PC-3 (cell line): ENCODE results near the gene GABARAPL1. TPM values are rescaled to one million over a fixed set of nuclear protein-coding genes. Genes with fewer than 3 reads are reported as not detected.

Source experiments
- ATAC-seq: fragments of 200-7000 bp; cut with Tn5 transposase; 2 replicates; pipeline ENCODE4 v1.9.1; 2020; ENCODE audit warnings: mild to moderate bottlenecking, moderate library complexity
- BruUV-seq: library from RNA; stranded (reverse); fragments of 400-500 nt; replicated peaks from 2 replicates; lab custom pipeline; 2021; lab: Mats Ljungman, UMichigan
- CTCF ChIA-PET: fragments of 300-600 bp; sonication (Branson Sonifier 250); formaldehyde crosslinking; loops from one replicate; lab custom pipeline; 2022; ENCODE audit warnings: antibody characterized with exemption; lab: Charles Lee
- POLR2A ChIA-PET: fragments of 300-600 bp; sonication (Branson Sonifier 250); formaldehyde crosslinking; loops from one replicate; lab custom pipeline; 2022; ENCODE audit warnings: antibody characterized with exemption; ENCODE audit not compliant: unreplicated experiment; lab: Charles Lee
- DNase-seq: peaks from one replicate; pipeline ENCODE4 v3.0.0-alpha.2; 2015
- H2AFZ ChIP-seq: fragments of 300-600 bp; sonication (generic); 2 replicates; pipeline ENCODE4 v1.6.0; 2016; ENCODE audit warnings: antibody characterized with exemption, low read length
- H3F3A ChIP-seq: fragments of 300-600 bp; sonication (generic); one replicate; pipeline ENCODE4 v1.6.0; 2017; ENCODE audit warnings: antibody characterized with exemption, low read length, control low read depth, mild to moderate bottlenecking; ENCODE audit not compliant: unreplicated experiment
- H3K27ac ChIP-seq: fragments of 300-600 bp; sonication (generic); 2 replicates; pipeline ENCODE4 v1.5.1; 2016; ENCODE audit warnings: mild to moderate bottlenecking, low read length
- H3K27me3 ChIP-seq: fragments of 300-600 bp; sonication (generic); 2 replicates; pipeline ENCODE4 v1.6.1; 2016; ENCODE audit warnings: low read length, mixed read lengths
- H3K36me3 ChIP-seq: fragments of 300-600 bp; sonication (generic); 2 replicates; pipeline ENCODE4 v1.6.1; 2016; ENCODE audit warnings: low read depth, mixed run types, low read length, mixed read lengths
- H3K4me1 ChIP-seq: fragments of 300-600 bp; sonication (generic); 2 replicates; pipeline ENCODE4 v1.5.1; 2016; ENCODE audit warnings: low read length; ENCODE audit not compliant: insufficient read depth
- H3K4me2 ChIP-seq: fragments of 300-600 bp; sonication (generic); 2 replicates; pipeline ENCODE4 v1.6.0; 2016; ENCODE audit warnings: low read length
- H3K4me3 ChIP-seq: fragments of 300-600 bp; sonication (generic); 2 replicates; pipeline ENCODE4 v1.5.1; 2016; ENCODE audit warnings: mild to moderate bottlenecking, low read length, mixed read lengths
- H3K79me2 ChIP-seq: fragments of 300-600 bp; sonication (generic); 2 replicates; pipeline ENCODE4 v1.6.1; 2017; ENCODE audit warnings: low read length, mixed read lengths
- H3K9ac ChIP-seq: fragments of 300-600 bp; sonication (generic); 2 replicates; pipeline ENCODE4 v1.6.0; 2016; ENCODE audit warnings: mild to moderate bottlenecking, low read length
- H3K9me2 ChIP-seq: fragments of 300-600 bp; sonication (generic); replicated peaks from 2 replicates; pipeline ENCODE4 v1.6.1; 2016; ENCODE audit warnings: mixed run types, low read length, mixed read lengths
- H3K9me3 ChIP-seq: fragments of 300-600 bp; sonication (generic); 2 replicates; pipeline ENCODE4 v1.6.1; 2016; ENCODE audit warnings: low read length, mixed read lengths
- H4K20me1 ChIP-seq: fragments of 300-600 bp; sonication (generic); 2 replicates; pipeline ENCODE4 v1.6.1; 2016; ENCODE audit warnings: low read length, mixed read lengths
- EZH2 ChIP-seq: fragments of 300-600 bp; sonication (generic); IDR thresholded peaks from one replicate; pipeline ENCODE4 v1.6.1; 2017; ENCODE audit warnings: antibody characterized with exemption, mild to moderate bottlenecking, low read length; ENCODE audit not compliant: unreplicated experiment
- EZH2phosphoT487 ChIP-seq: fragments of 300-600 bp; sonication (generic); IDR thresholded peaks from 2 replicates; pipeline ENCODE4 v1.6.1; 2018; ENCODE audit warnings: mild to moderate bottlenecking, antibody characterized with exemption, low read length, borderline replicate concordance
- intact Hi-C: fragments of 100-400 bp; cut with micrococcal nuclease; formaldehyde crosslinking; loops from 2 replicates; pipeline ENCODE4 v1.9.0; 2023
- total RNA-seq: library from RNA; depleted of rRNA; stranded (reverse); fragments of >200 nt; gene quantifications from 2 replicates; pipeline ENCODE4 v1.2.3, GENCODE V29; 2014
- TF ChIP-seq, protein P1 (sequence below): fragments of 300-600 bp; sonication (generic); conservative IDR thresholded peaks from 2 replicates; pipeline ENCODE4 v1.5.1; 2017; ENCODE audit warnings: antibody characterized with exemption, low read depth, mild to moderate bottlenecking, low read length

GABARAPL1 gene
- total RNA-seq, 1 experiment from 2014 or later, result 14.9 TPM

- ChIA-PET CTCF (interaction anchor here (0.5 to 1.0 kb wide), 2 partner anchors 20 to 39 kb away, joined by 3 to 8 read pairs; partner anchors contain the start of gene OLR1), POLR2A (interaction anchor here (1.0 kb wide), 1 partner anchor 20 kb away, joined by 3 read pairs; the partner anchor contains the start of gene GABARAPL1)
- H3K4me2 ChIP-seq, result peak overlapping the region; percentile 71
- H3K36me3 ChIP-seq, result no peaks in the 10 kb centered on the region
- no TSS peak for BruUV-seq
- H3K4me1 ChIP-seq, result peaks cover 41% of the 10 kb centered on the region
- intact Hi-C loops, result loop anchor here (1.0 to 5.0 kb wide), 2 partner anchors 39 to 160 kb away; partner anchors contain the start of gene CLEC9A
- no peaks in the 10 kb centered on the region for H3K9me2 ChIP-seq
- H3K9ac ChIP-seq, result no peak overlapping the region
- H3F3A ChIP-seq, result peaks cover 10% of the 10 kb centered on the region
- ATAC-seq (peak; percentile 72), DNase-seq (peak; percentile 95)
- H3K4me3 ChIP-seq, result peak overlapping the region; percentile 28; the same call in 1 of the 2 replicates
- no peak for TF ChIP-seq EZH2
- TF ChIP-seq, protein P1, sequence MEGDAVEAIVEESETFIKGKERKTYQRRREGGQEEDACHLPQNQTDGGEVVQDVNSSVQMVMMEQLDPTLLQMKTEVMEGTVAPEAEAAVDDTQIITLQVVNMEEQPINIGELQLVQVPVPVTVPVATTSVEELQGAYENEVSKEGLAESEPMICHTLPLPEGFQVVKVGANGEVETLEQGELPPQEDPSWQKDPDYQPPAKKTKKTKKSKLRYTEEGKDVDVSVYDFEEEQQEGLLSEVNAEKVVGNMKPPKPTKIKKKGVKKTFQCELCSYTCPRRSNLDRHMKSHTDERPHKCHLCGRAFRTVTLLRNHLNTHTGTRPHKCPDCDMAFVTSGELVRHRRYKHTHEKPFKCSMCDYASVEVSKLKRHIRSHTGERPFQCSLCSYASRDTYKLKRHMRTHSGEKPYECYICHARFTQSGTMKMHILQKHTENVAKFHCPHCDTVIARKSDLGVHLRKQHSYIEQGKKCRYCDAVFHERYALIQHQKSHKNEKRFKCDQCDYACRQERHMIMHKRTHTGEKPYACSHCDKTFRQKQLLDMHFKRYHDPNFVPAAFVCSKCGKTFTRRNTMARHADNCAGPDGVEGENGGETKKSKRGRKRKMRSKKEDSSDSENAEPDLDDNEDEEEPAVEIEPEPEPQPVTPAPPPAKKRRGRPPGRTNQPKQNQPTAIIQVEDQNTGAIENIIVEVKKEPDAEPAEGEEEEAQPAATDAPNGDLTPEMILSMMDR, result no peak
- no peak for TF ChIP-seq EZH2phosphoT487
- H3K79me2 ChIP-seq, result no peaks in the 10 kb centered on the region
- no peak overlapping the region for H2AFZ ChIP-seq
- peak overlapping the region; percentile 66 for H3K27ac ChIP-seq
- H4K20me1 ChIP-seq, result no peaks in the 10 kb centered on the region
- no peaks in the 10 kb centered on the region for H3K9me3 ChIP-seq
- H3K27me3 ChIP-seq, result no peaks in the 10 kb centered on the region
Measured at GRCh38 chr12:10191865-10192264, 20.8 kb upstream of the GABARAPL1 start.

DNA sequence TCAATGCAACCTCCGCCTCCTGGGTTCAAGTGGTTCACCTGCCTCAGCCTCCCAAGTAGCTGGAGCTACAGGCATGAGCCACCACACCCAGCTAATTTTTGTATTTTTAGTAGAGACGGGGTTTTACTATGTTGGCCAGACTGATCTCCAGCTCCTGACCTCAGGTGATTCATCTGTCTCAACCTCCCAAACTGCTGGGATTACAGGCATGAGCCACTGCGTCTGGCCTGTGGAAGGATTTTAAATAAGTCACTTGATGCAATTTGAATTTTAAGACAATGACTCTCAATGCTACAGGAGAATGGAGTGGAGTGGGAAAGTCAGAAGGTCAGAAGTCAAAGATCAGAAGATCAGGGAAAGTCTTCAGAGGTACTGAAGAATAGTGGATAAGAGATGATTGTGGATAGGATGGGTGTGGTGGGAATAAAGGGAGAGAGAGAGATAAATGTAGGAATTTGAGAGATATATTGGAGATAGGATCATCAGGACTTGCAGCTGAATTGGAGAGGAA lies 18.5 kb upstream of the GABARAPL1 start:
- Histone ChIP-seq H3K27me3 (no peaks in the 10 kb centered on the region), H4K20me1 (no peaks in the 10 kb centered on the region), H3K9ac (no peak overlapping the region), H3K9me3 (no peaks in the 10 kb centered on the region), H3K9me2 (no peaks in the 10 kb centered on the region), H3K36me3 (no peaks in the 10 kb centered on the region), H3K4me1 (peaks cover 41% of the 10 kb centered on the region), H3F3A (peaks cover 10% of the 10 kb centered on the region), H3K4me3 (no peak overlapping the region), H3K27ac (no peak overlapping the region), H2AFZ (no peak overlapping the region), H3K4me2 (no peak overlapping the region), H3K79me2 (no peaks in the 10 kb centered on the region)
- DNase-seq (peak; percentile 40), ATAC-seq (no peak)
- intact Hi-C loops, result loop anchor here (5.0 kb wide), 1 partner anchor 162 kb away; the partner anchor contains the start of gene CLEC9A
- BruUV-seq, result no TSS peak
- POLR2A ChIA-PET, result interaction anchor here (0.5 to 0.6 kb wide), 2 partner anchors 14 to 18 kb away, joined by 3 to 5 read pairs; no protein-coding TSS in a partner anchor
- TF ChIP-seq, protein P1, result no peak
- TF ChIP-seq EZH2 (no peak), EZH2phosphoT487 (no peak)
- CTCF ChIA-PET, result interaction anchor here (0.6 kb wide), 1 partner anchor 14 kb away, joined by 4 read pairs; no protein-coding TSS in a partner anchor

GRCh38 chr12:10196210-10196609 lies 16.5 kb upstream of the GABARAPL1 start:
- H2AFZ ChIP-seq, result no peak overlapping the region
- ATAC-seq (no peak), DNase-seq (no peak)
- CTCF ChIA-PET, result no interaction called here
- H3K4me3 ChIP-seq, result no peak overlapping the region
- no peaks in the 10 kb centered on the region for H3K79me2 ChIP-seq
- H4K20me1 ChIP-seq, result no peaks in the 10 kb centered on the region
- BruUV-seq, result no TSS peak
- no peaks in the 10 kb centered on the region for H3K36me3 ChIP-seq
- no peaks in the 10 kb centered on the region for H3K9me3 ChIP-seq
- H3K4me1 ChIP-seq, result peaks cover 24% of the 10 kb centered on the region
- no peak overlapping the region for H3K4me2 ChIP-seq
- TF ChIP-seq EZH2 (no peak), EZH2phosphoT487 (no peak)
- TF ChIP-seq, protein P1, result no peak
- intact Hi-C loops, result no loop called here
- no peaks in the 10 kb centered on the region for H3K27me3 ChIP-seq
- H3F3A ChIP-seq, result peaks cover 4% of the 10 kb centered on the region
- no peaks in the 10 kb centered on the region for H3K9me2 ChIP-seq
- H3K9ac ChIP-seq, result no peak overlapping the region
- no peak overlapping the region for H3K27ac ChIP-seq
- POLR2A ChIA-PET, result no interaction called here
